Measurements from ENCODE around the gene EDEM3.

Gene EDEM3

GRCh38 chr1:184658055-184658454 is 96.6 kb downstream of the EDEM3 start:
- H3K9ac ChIP-seq (ENCODE audit: low read depth, low read length, poor library complexity, severe bottlenecking), result no peak overlapping the region

GRCh38 chr1:184656221-184656620 is 98.4 kb downstream of the EDEM3 start:
- no peaks in the 10 kb centered on the region for H3K9me2 ChIP-seq (replicated peaks; ENCODE audit: low read depth, low read length)
- H3K79me2 ChIP-seq (ENCODE audit: insufficient read depth, low read length), result no peaks in the 10 kb centered on the region
- no peak overlapping the region for H3K9ac ChIP-seq (ENCODE audit: low read depth, low read length, poor library complexity, severe bottlenecking)
- no peaks in the 10 kb centered on the region for H3K36me3 ChIP-seq (ENCODE audit: insufficient read depth, low read length)
- no peaks in the 10 kb centered on the region for H3K4me1 ChIP-seq (ENCODE audit: insufficient read depth, low read length, poor library complexity, severe bottlenecking)
- H3K4me2 ChIP-seq (ENCODE audit: low read depth, low read length, poor library complexity, severe bottlenecking), result no peak overlapping the region
- TF ChIP-seq EZH2phosphoT487 (IDR thresholded peaks at IDR 0.05; ENCODE audit: borderline replicate concordance) (no peak), CTCF (conservative IDR thresholded peaks at IDR 0.05; ENCODE audit: low read length) (no peak)
- no peak overlapping the region for H2AFZ ChIP-seq (ENCODE audit: low read length)
- H4K20me1 ChIP-seq (ENCODE audit: insufficient read depth, low read length, poor library complexity, severe bottlenecking), result no peaks in the 10 kb centered on the region
- H3K9me3 ChIP-seq (ENCODE audit: insufficient read depth, low read depth, low read length), result no peaks in the 10 kb centered on the region
- no peak overlapping the region for H3K4me3 ChIP-seq (ENCODE audit: low read length, poor library complexity, severe bottlenecking)
- H3F3A ChIP-seq (ENCODE audit: low read depth), result no peaks in the 10 kb centered on the region
- H3K27me3 ChIP-seq (ENCODE audit: insufficient read depth, low read length, poor library complexity, severe bottlenecking), result no peaks in the 10 kb centered on the region

More at GRCh38 chr1:184658055-184658454, 96.6 kb downstream of the EDEM3 start:
- Histone ChIP-seq H3K27me3 (ENCODE audit: insufficient read depth, low read length, poor library complexity, severe bottlenecking) (no peaks in the 10 kb centered on the region), H2AFZ (ENCODE audit: low read length) (no peak overlapping the region), H3K4me1 (ENCODE audit: insufficient read depth, low read length, poor library complexity, severe bottlenecking) (peaks cover 11% of the 10 kb centered on the region), H4K20me1 (ENCODE audit: insufficient read depth, low read length, poor library complexity, severe bottlenecking) (no peaks in the 10 kb centered on the region), H3F3A (ENCODE audit: low read depth) (no peaks in the 10 kb centered on the region), H3K4me3 (ENCODE audit: low read length, poor library complexity, severe bottlenecking) (no peak overlapping the region), H3K9me2 (replicated peaks; ENCODE audit: low read depth, low read length) (no peaks in the 10 kb centered on the region), H3K9me3 (ENCODE audit: insufficient read depth, low read depth, low read length) (no peaks in the 10 kb centered on the region), H3K79me2 (ENCODE audit: insufficient read depth, low read length) (no peaks in the 10 kb centered on the region), H3K4me2 (ENCODE audit: low read depth, low read length, poor library complexity, severe bottlenecking) (no peak overlapping the region), H3K36me3 (ENCODE audit: insufficient read depth, low read length) (no peaks in the 10 kb centered on the region)
- TF ChIP-seq EZH2phosphoT487 (IDR thresholded peaks at IDR 0.05; ENCODE audit: borderline replicate concordance) (no peak), CTCF (conservative IDR thresholded peaks at IDR 0.05; ENCODE audit: low read length) (no peak)

GRCh38 chr1:184655185-184655584 is 99.5 kb downstream of the EDEM3 start:
- TF ChIP-seq CTCF (conservative IDR thresholded peaks at IDR 0.05; ENCODE audit: low read length), result no peak
- no peak for TF ChIP-seq EZH2phosphoT487 (IDR thresholded peaks at IDR 0.05; ENCODE audit: borderline replicate concordance)
- no peaks in the 10 kb centered on the region for H3K4me1 ChIP-seq (ENCODE audit: insufficient read depth, low read length, poor library complexity, severe bottlenecking)
- no peaks in the 10 kb centered on the region for H3K27me3 ChIP-seq (ENCODE audit: insufficient read depth, low read length, poor library complexity, severe bottlenecking)
- no peak overlapping the region for H3K4me3 ChIP-seq (ENCODE audit: low read length, poor library complexity, severe bottlenecking)
- no peaks in the 10 kb centered on the region for H3K36me3 ChIP-seq (ENCODE audit: insufficient read depth, low read length)
- H3K9ac ChIP-seq (ENCODE audit: low read depth, low read length, poor library complexity, severe bottlenecking), result no peak overlapping the region
- no peaks in the 10 kb centered on the region for H3K79me2 ChIP-seq (ENCODE audit: insufficient read depth, low read length)
- H3K9me2 ChIP-seq (replicated peaks; ENCODE audit: low read depth, low read length), result no peaks in the 10 kb centered on the region
- no peaks in the 10 kb centered on the region for H4K20me1 ChIP-seq (ENCODE audit: insufficient read depth, low read length, poor library complexity, severe bottlenecking)
- H2AFZ ChIP-seq (ENCODE audit: low read length), result no peak overlapping the region
- H3K9me3 ChIP-seq (ENCODE audit: insufficient read depth, low read depth, low read length), result no peaks in the 10 kb centered on the region
- H3K4me2 ChIP-seq (ENCODE audit: low read depth, low read length, poor library complexity, severe bottlenecking), result no peak overlapping the region
- no peaks in the 10 kb centered on the region for H3F3A ChIP-seq (ENCODE audit: low read depth)

Measured in Loucy (cell line).